K562 (cell line): ENCODE measurements around the gene TNFAIP8L2. TPM values are rescaled to one million over a fixed set of nuclear protein-coding genes. Genes with fewer than 3 reads are reported as not detected.
A peak's percentile ranks its signal among the peaks of the same experiment; 100 is the strongest.

Experiments
- ATAC-seq: fragments of 200-7000 bp; cut with Tn5 transposase; 3 replicates; pipeline ENCODE4 v1.9.1; 2020; ENCODE audit warnings: moderate library complexity
- BruUV-seq: library from RNA; stranded (reverse); fragments of 400-500 nt; replicated peaks from 2 replicates; lab custom pipeline; 2021; lab: Mats Ljungman, UMichigan
- CTCF ChIA-PET: fragments of 300-600 bp; formaldehyde crosslinking; extraction: SDS; loops from one replicate; lab custom pipeline; 2021; ENCODE audit warnings: low intra/inter-chr PET ratio; lab: Yijun Ruan, JAX
- POLR2A ChIA-PET: fragments of 300-600, 350-650 bp; sonication (Branson Sonifier 250); formaldehyde crosslinking; extraction: SDS; loops from one replicate; lab custom pipeline; 2021; ENCODE audit warnings: antibody characterized with exemption, inconsistent platforms; lab: Yijun Ruan, JAX
- DNase-seq, 4 experiments: peaks; one replicate each; pipeline versions ENCODE4 v3.0.0 to v3.0.0-alpha.2; 2011 to 2018; ENCODE audit warnings: low spot score in 3 of 4, mixed read lengths in 3 of 4; ENCODE audit errors: extremely low read depth in 1 of 4
- FAIRE-seq: peaks from 2 replicates; lab custom pipeline; 2011; peaks lifted over from hg19 to GRCh38; lab: Jason Lieb, UNC
- H2AFZ ChIP-seq: 2 replicates; pipeline ENCODE4 v1.6.0; 2011; ENCODE audit warnings: low read depth, low read length, control low read depth, inconsistent platforms
- H3K27ac ChIP-seq: fragments of 200-600 bp; 3 replicates; pipeline ENCODE4 v1.8.0; 2011; ENCODE audit warnings: low read depth, mild to moderate bottlenecking, control low read depth, inconsistent platforms, low read length, moderate library complexity, mixed read lengths; ENCODE audit errors: extremely low read depth
- H3K27me3 ChIP-seq, 2 experiments: fragments of 300-600 bp in 1 of 2; 2 replicates in 1 of 2; 3 replicates in 1 of 2; pipeline versions ENCODE4 v1.6.0 to v1.8.0; 2011; ENCODE audit warnings: inconsistent platforms in 2 of 2, low read length in 2 of 2, mild to moderate bottlenecking in 1 of 2, mixed read lengths in 1 of 2, moderate library complexity in 1 of 2; ENCODE audit not compliant: control insufficient read depth in 2 of 2, insufficient read depth in 2 of 2
- H3K36me3 ChIP-seq: fragments of 300-600 bp; 3 replicates; pipeline ENCODE4 v1.8.0; 2011; ENCODE audit warnings: mild to moderate bottlenecking, low read length, inconsistent platforms; ENCODE audit not compliant: control insufficient read depth, insufficient read depth
- H3K4me1 ChIP-seq, 2 experiments: fragments of 200-600 bp in 1 of 2; replicated peaks in 1 of 2; 2 replicates in 1 of 2; 3 replicates in 1 of 2; pipeline versions ENCODE4 v1.5.1 to v1.8.0; 2011; ENCODE audit warnings: inconsistent platforms in 2 of 2, low read length in 2 of 2, mild to moderate bottlenecking in 1 of 2, mixed read lengths in 1 of 2, moderate library complexity in 1 of 2; ENCODE audit not compliant: control insufficient read depth in 2 of 2, insufficient read depth in 2 of 2
- H3K4me2 ChIP-seq: 2 replicates; pipeline ENCODE4 v1.6.1; 2011; ENCODE audit warnings: low read length, control low read depth, inconsistent platforms, mixed read lengths; ENCODE audit not compliant: insufficient read depth
- H3K4me3 ChIP-seq: fragments of 200-600 bp; sonication (generic), shearing (Covaris generic); 2 replicates; pipeline ENCODE4 v1.5.1; 2016; ENCODE audit warnings: control low read depth, inconsistent platforms
- H3K79me2 ChIP-seq: fragments of 200-600 bp; 3 replicates; pipeline ENCODE4 v1.8.0; 2011; ENCODE audit warnings: low read length, inconsistent platforms; ENCODE audit not compliant: control insufficient read depth, insufficient read depth
- H3K9ac ChIP-seq, 2 experiments: 2 replicates each; pipeline versions ENCODE4 v1.6.0 to v1.6.1; 2011; ENCODE audit warnings: low read depth in 2 of 2, low read length in 2 of 2, control low read depth in 1 of 2, inconsistent platforms in 1 of 2, mild to moderate bottlenecking in 1 of 2, mixed read lengths in 1 of 2; ENCODE audit not compliant: insufficient read depth in 1 of 2
- H3K9me1 ChIP-seq: one replicate; pipeline ENCODE4 v1.6.0; 2011; ENCODE audit warnings: inconsistent platforms, mild to moderate bottlenecking, low read length, moderate library complexity; ENCODE audit not compliant: control insufficient read depth, insufficient read depth
- H3K9me3 ChIP-seq: replicated peaks from 2 replicates; pipeline ENCODE4 v1.5.1; 2011; ENCODE audit warnings: low read depth, low read length, inconsistent platforms; ENCODE audit not compliant: control insufficient read depth, insufficient read depth
- H4K20me1 ChIP-seq: replicated peaks from 2 replicates; pipeline ENCODE4 v1.6.1; 2011; ENCODE audit warnings: low read length, inconsistent platforms, mixed read lengths; ENCODE audit not compliant: control insufficient read depth, insufficient read depth
- ADNP ChIP-seq: fragments of 200-800 bp; sonication (Bioruptor generic); IDR thresholded peaks from 2 replicates; pipeline ENCODE4 v1.6.1; 2016; ENCODE audit warnings: missing genetic modification characterization, missing compliant biosample characterization
- BCOR ChIP-seq: fragments of 450-650 bp; IDR thresholded peaks from 2 replicates; pipeline ENCODE4 v1.6.1; 2016
- CBX3 ChIP-seq, 2 experiments: IDR thresholded peaks; 1 replicate in 1 of 2; 2 replicates in 1 of 2; pipeline ENCODE4 v1.6.1; 2012; ENCODE audit warnings: inconsistent platforms in 2 of 2, low read length in 2 of 2, borderline replicate concordance in 1 of 2, control low read depth in 1 of 2
- ETV6 ChIP-seq, 3 experiments: fragments of 150-350 bp in 1 of 3; sonication (generic) in 1 of 3; formaldehyde crosslinking in 1 of 3; IDR thresholded peaks; 2 replicates each; pipeline versions ENCODE4 v1.6.1 to v1.8.0; 2014 to 2022; ENCODE audit warnings: borderline replicate concordance in 2 of 3, low read depth in 2 of 3, antibody characterized with exemption in 1 of 3, low read length in 1 of 3, mild to moderate bottlenecking in 1 of 3, missing genetic modification reagents in 1 of 3
- GTF2A2 ChIP-seq: IDR thresholded peaks from 2 replicates; pipeline ENCODE4 v1.6.1; 2016; ENCODE audit warnings: mild to moderate bottlenecking, missing genetic modification characterization, missing compliant biosample characterization
- KDM1A ChIP-seq, 2 experiments: fragments of 450-650 bp; IDR thresholded peaks; 2 replicates each; pipeline ENCODE4 v1.6.1; 2016; ENCODE audit warnings: mild to moderate bottlenecking in 2 of 2
- NFIC ChIP-seq: fragments of 450-650 bp; IDR thresholded peaks from 2 replicates; pipeline ENCODE4 v1.6.1; 2017; ENCODE audit warnings: mild to moderate bottlenecking, inconsistent platforms
- RBM25 ChIP-seq: fragments of 200-400 bp; formaldehyde crosslinking; IDR thresholded peaks from 2 replicates; pipeline ENCODE4 v1.6.1; 2018; ENCODE audit warnings: low read length, low read depth, moderate library complexity; ENCODE audit not compliant: severe bottlenecking
- RCOR1 ChIP-seq, 2 experiments: IDR thresholded peaks; 2 replicates each; pipeline ENCODE4 v1.6.1; 2012; ENCODE audit warnings: low read depth in 2 of 2, low read length in 2 of 2, borderline replicate concordance in 1 of 2, improper control_type of control experiment in 1 of 2
- ZNF280A ChIP-seq: fragments of 450-650 bp; IDR thresholded peaks from 2 replicates; pipeline ENCODE4 v1.6.1; 2018; ENCODE audit warnings: mild to moderate bottlenecking, low read depth; ENCODE audit not compliant: partially characterized antibody
- WGBS: fragments of 100-300 bp; shearing (Covaris generic); methylation state at CpG from one replicate; pipeline ENCODE4 v1.1.6; 2016; ENCODE audit warnings: low coverage, mixed read lengths; ENCODE audit not compliant: insufficient coverage; ENCODE audit errors: missing lambda C conversion rate; 5-methylcytosine and 5-hydroxymethylcytosine counted together
- in situ Hi-C: fragments of 300-500 bp; cut with MboI; formaldehyde crosslinking; loops from 4 replicates; pipeline ENCODE4 v1.15.0; 2018; ENCODE audit warnings: inconsistent platforms, mixed read lengths
- intact Hi-C: fragments of 100-400 bp; cut with micrococcal nuclease; formaldehyde crosslinking; loops from 2 replicates; pipeline ENCODE4 v1.14.2; 2022
- polyA plus RNA-seq, 8 experiments: library from polyadenylated mRNA; depleted of rRNA in 4 of 8; stranded (reverse) in 5 of 8; unstranded in 3 of 8; fragments of >200 nt; fragmentation: Nextera tagmentation in 2 of 8; fragmentation: Illumina TruSeq in 1 of 8; extraction: Ambion mirVana in 2 of 8; extraction: Trizol in 1 of 8; gene quantifications; 2 replicates each; pipeline versions ENCODE4 v1.2.1 to v1.2.3, GENCODE V29; 2011 to 2014; ENCODE audit warnings: inconsistent platforms in 1 of 8, missing spikeins in 1 of 8
- total RNA-seq, 7 experiments: library from RNA; depleted of rRNA in 6 of 7; stranded (reverse); fragments of >200 nt in 6 of 7; fragmentation: Illumina TruSeq in 2 of 7; extraction: Trizol in 2 of 7; gene quantifications; 2 replicates each; pipeline versions ENCODE4 v1.2.1 to v1.2.3, GENCODE V29; 2011 to 2021; ENCODE audit warnings: low replicate concordance in 1 of 7

Gene TNFAIP8L2
- total and polyA plus RNA-seq, 9 of the 15 experiments (the other 6 are each of a cell fraction or from before 2014, with no cell fraction given): 0.05 to 1.7 (median 0.52) TPM

GRCh38 chr1:151193304-151193703 is 36.9 kb downstream of the TNFAIP8L2 start:
- H3K9me3 ChIP-seq: no peaks in the 10 kb centered on the region
- TF ChIP-seq GTF2A2 (tag) (no peak), RCOR1 (IDR thresholded peaks at IDR 0.05; ENCODE audit: borderline replicate concordance in 1 of 2, low read depth in 2 of 2, low read length in 2 of 2) (0 out of 4 replicates have a peak, but pooled peaks of 1 of the 2 experiments have one; percentile 11), NFIC (peak; percentile 78), ADNP (tag) (peak; percentile 86), ZNF280A (no peak), CBX3 (IDR thresholded peaks at IDR 0.05; ENCODE audit: borderline replicate concordance in 1 of 2, low read length in 2 of 2) (0 out of 3 replicates have a peak, but pooled peaks of 1 of the 2 experiments have one; percentile 14), BCOR (peak; percentile 88), ETV6 (IDR thresholded peaks at IDR 0.05; ENCODE audit: borderline replicate concordance in 1 of 2, low read depth in 2 of 2, low read length in 1 of 2) (no peak), ETV6 (CRISPR knock-in tag; IDR thresholded peaks at IDR 0.05; ENCODE audit: borderline replicate concordance) (no peak), KDM1A (IDR thresholded peaks at IDR 0.05) (peak; percentile 50 to 69; a peak in 3 of 4 replicates), RBM25 (peak; percentile 94)
- CTCF ChIA-PET: no interaction called here
- H3K9me1 ChIP-seq: no peaks in the 10 kb centered on the region
- in situ Hi-C loops (no loop called here), intact Hi-C loops (loop anchor here (5.0 to 10.0 kb wide), 2 partner anchors 191 to 544 kb away; no protein-coding TSS in a partner anchor)
- 28% methylated on average over 6 of the region's 6 CpGs for WGBS
- DNase-seq (no peak), ATAC-seq (no peak), FAIRE-seq (no peak)
- no peak overlapping the region for H3K9ac ChIP-seq
- BruUV-seq: no TSS peak
- no peaks in the 10 kb centered on the region for H3K36me3 ChIP-seq
- H4K20me1 ChIP-seq: no peaks in the 10 kb centered on the region
- H3K4me2 ChIP-seq: no peak overlapping the region
- H3K79me2 ChIP-seq: peaks cover 17% of the 10 kb centered on the region
- H3K27ac ChIP-seq: no peak overlapping the region
- H3K4me1 ChIP-seq: peaks cover 15% of the 10 kb centered on the region in 2 experiments; a peak in 4 of 5 replicates
- POLR2A ChIA-PET: interaction anchor here (0.6 kb wide), 1 partner anchor 311 kb away, joined by 3 read pairs; no protein-coding TSS in a partner anchor
- H2AFZ ChIP-seq: no peak overlapping the region
- H3K4me3 ChIP-seq: no peak overlapping the region
- no peaks in the 10 kb centered on the region for H3K27me3 ChIP-seq
